ENCODE results near the gene NRBP1.
"Not testable (repeated sequence)": the region's sequence is repeated elsewhere in the genome, so short reads cannot be mapped to it uniquely, and the experiment has no call there.

Gene NRBP1

GRCh38 chr2:27422958-27423357, 5.5 kb upstream of the NRBP1 start:
- no peak for DNase-seq

GRCh38 chr2:27425039-27425438, 3.4 kb upstream of the NRBP1 start:
- DNase-seq = not testable (repeated sequence)

DNA sequence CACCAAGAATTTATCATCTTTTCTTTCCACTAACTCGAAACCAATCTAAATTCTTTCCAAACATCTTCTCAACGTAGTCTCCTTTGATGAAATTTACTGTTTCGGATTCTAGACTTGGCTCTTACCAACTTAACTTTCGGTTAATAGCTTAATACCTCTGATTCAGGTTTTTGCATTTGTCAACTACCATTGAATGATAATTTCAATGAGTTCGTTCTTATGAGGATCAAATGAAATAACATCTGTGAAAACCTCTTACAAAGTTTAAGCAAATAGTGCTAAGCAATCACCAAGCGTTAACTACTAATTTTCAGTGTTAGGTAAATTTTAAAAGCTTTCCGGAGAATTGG, 593 bp upstream of the NRBP1 start:
- no peak for DNase-seq

DNA sequence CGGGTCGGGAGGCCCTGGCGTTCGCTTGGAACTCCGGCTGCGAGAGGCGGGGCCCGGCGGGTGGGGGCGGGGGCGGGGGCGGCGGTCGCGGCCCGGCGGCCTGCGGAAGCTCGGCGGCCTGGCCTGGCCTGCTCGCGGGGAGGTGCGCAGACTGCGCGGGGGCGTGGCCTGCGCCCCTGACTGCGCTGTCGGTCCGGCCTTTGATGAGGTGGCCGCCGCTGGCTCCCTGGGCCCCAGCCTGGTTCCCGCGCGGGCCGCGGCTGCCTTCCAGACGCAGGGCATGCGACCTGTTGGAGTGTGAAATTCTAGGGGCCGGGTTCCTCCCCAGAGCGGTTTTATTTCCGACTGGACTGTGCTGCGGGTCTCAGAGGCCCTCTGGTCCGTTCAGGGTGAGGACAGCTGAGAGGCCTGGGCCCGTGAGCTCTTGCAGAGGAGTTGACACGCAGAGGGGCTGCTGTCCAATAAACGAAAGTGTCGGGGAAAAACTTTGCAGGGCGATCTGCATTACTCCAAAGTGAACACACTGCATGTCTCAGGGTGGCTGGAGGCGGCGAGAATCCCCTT, 629 bp downstream of the NRBP1 start:
- DNase-seq = peak; percentile 85

DNA sequence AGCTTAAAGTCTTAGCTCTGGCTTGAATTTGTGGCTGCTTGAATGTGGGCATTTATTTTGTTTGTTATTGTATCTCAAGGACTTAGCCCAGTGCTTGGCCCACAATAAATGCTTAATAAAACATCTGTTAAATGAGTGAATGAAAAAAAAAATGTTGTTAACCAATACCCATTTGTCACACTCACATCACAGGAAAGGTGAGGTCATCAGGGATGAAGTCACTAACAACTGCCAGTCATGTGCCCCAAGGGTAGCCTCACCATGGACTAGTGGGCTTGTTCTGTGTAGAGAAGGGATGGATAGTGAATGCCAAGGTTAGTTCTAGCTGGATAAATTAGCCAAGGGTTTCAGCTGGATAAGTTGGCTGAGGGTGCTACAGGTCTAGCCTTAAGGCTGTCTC, 3.0 kb downstream of the NRBP1 start:
- DNase-seq = peak; percentile 62

- DNase-seq = no peak
Measured at GRCh38 chr2:27435628-27436027, 7.2 kb downstream of the NRBP1 start.

GRCh38 chr2:27441226-27441926, 12.9 kb downstream of the NRBP1 start:
- DNase-seq = no peak

- peak; percentile 10 for DNase-seq
Measured at GRCh38 chr2:27441958-27442919, 13.8 kb downstream of the NRBP1 start, which contains the start of gene KRTCAP3. Gene KRTCAP3 (plus strand): TSS chr2:27442381. CDS start chr2:27442413, 32 bp downstream.

- no peak for DNase-seq
Measured at GRCh38 chr2:27442920-27443282, 14.5 kb downstream of the NRBP1 start.

- no peak for DNase-seq
Measured at GRCh38 chr2:27445155-27445554, 16.7 kb downstream of the NRBP1 start.

GRCh38 chr2:27445615-27446014, 17.2 kb downstream of the NRBP1 start:
- DNase-seq = no peak

DNA sequence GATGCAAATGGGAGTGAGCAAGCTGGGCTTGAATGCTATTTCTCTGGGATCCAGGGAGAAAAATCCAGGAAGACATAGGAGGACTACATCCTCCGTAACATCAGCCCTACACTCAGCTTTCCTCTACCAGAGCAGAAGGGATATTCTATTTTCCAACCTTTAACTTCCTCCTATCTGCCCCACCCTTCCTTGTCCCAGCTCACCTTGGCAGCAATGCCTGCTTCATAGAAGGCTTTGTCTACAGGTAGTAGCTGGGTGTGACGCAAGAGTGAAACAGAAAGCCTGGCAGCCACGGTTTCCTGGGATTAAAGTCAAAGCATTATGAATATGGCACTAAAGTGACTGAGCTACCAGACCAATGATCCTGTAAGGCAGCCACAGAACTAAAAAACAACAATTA, 17.6 kb downstream of the NRBP1 start:
- no peak for DNase-seq

DNA sequence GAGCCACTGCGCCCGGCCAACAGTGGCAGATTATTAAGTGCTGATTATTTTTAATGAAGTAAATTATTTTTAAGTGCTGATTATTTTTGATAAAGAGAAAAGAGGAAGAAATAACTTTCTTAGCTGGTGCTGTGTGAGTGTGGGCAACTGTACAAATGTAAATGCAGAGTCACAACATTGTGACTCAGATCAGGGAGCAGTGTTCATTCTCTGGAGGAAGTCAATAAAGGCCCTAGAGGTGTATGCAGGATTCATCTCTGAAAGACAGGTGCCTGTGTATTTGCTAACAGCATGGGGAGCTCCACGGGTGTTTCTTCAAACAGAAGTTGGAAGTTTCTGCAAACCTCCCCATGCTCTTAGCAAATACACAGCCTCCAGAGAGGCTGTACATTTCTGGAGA, 19.9 kb downstream of the NRBP1 start:
- DNase-seq = no peak

GRCh38 chr2:27451095-27451494, 22.7 kb downstream of the NRBP1 start:
- peak; percentile 30 for DNase-seq

DNA sequence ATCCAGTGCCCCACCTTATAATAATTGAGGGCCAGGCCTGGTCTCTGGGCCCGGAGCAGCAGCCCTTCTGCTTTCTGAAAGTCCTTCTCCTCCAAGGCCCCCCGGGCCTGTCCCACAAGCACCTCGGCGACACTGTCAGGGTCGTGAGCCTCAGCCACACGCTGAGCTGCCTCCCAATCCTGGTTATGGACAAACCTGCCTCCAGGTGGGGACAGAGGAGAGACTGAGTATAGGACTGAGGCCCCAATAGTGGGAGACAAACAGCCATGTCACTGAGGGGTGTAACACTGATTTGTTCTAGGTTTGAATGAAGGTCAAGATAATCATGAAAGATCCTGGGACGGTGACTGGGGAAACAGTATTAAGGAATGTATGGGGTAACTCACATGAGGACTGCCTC, 25.5 kb downstream of the NRBP1 start:
- DNase-seq = no peak

GRCh38 chr2:27461118-27461517, 32.7 kb downstream of the NRBP1 start:
- no peak for DNase-seq

DNA sequence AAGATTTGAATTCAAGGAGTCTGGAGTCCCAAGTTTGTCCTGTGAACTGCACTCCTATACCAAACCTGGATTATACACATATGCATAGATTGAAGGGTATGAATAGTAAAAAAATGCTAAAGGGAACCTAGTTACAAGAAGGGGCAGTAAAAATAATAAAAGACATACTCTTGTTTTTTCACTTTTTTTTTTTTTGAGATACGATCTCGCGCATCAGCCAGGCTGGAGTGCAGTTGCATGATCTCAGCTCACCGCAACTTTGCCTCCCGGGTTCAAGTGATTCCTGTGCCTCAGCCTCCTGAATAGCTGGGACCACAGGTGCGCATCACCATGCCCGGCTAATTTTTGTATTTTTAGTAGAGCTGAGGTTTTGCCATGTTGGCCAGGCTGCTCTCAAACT, 36.0 kb downstream of the NRBP1 start:
- no peak for DNase-seq

GRCh38 chr2:27471961-27472360, 43.5 kb downstream of the NRBP1 start:
- no peak for DNase-seq

DNA sequence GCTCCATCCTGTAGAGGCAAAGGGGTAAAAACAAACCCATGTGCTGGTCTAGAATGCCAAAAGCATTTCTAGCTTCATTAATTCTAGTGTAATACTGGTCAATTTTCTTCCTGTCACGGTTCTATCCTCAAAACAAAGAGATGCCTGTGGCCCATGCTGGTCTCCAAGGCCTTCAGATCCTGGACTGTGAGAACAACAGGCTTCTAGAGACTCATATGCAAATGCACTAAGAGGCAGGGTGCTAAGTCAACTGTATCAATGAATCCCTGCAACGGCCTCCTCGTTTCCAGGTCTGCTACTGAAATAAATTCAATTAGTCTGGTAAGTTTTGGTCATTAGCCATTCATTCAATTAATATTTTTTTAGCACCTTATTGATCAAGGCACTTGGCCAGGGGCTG, 57.1 kb downstream of the NRBP1 start:
- DNase-seq = no peak

- DNase-seq = no peak
Measured at GRCh38 chr2:27489118-27489497, 60.7 kb downstream of the NRBP1 start.

DNA sequence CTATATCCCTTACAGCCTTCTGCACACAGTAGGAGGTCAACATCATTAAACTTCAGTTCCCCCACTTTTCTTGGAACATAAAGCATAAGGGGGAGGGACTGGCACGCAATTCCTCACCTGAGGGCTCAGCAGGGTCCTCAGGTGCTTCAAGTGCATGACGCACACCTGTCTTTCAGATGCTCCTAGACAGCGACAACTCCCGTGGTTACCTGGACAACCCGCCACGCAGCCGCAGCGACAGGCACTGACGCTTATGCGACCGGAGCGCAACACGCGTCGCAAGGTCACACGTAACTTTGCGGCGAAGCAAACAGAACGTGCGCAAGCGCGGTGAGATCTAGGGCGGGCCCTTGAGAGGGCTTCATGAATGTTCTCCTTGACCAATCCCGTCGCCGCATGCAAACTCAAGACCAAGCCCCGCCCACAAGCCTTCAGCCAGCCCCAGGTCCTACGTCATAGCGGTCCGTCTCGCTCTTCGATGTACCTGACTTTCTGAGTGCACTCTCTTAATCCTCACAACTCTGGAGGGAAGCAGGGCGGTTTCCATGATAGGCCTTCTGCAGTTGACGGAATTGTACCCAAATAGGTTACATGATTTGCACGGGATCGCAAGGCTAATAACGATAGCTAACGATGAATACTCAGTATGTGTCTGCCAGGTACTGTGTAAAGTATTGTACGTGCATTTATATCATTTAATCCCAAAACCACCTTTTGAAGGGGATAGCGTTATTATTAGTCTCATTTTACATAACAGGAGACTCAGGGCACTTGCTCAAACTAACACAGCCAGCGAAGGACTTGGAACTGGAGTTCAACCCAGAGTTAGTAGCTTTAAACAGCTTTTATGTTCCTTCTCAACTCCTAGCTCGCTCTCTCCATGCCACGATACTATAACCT, 61.3 kb downstream of the NRBP1 start, which contains the start of gene IFT172:
Gene IFT172 (minus strand): TSS at position 246 of the 900 bp plus-strand sequence. CDS start 90 bp downstream, at position 156.
- DNase-seq = peak; percentile 99

All from activated CD4-positive, alpha-beta T cell treated with anti-CD3 and anti-CD28 coated beads, Interleukin-2, amount 50 U/mL, for 16 hours (primary cell).